Inferior parietal cortex (tissue), 1 donor: Measurements from ENCODE around the gene DUS4L.

Experiments used
- DNase-seq: peaks from one replicate; pipeline ENCODE4 v3.0.0-alpha.2; 2016; ENCODE audit errors: extremely low spot score

Gene DUS4L

GRCh38 chr7:107579885-107580715 lies 16.3 kb downstream of the DUS4L start, which contains the start of gene BCAP29:
Gene BCAP29, plus strand, starts transcription at chr7:107580246. Its CDS starts 527 bp downstream, at chr7:107580773.
- peak; percentile 71 for DNase-seq

GRCh38 chr7:107580716-107581383 lies 17.1 kb downstream of the DUS4L start:
- DNase-seq: no peak

- DNase-seq: no peak
Observed at GRCh38 chr7:107581387-107582013, 17.7 kb downstream of the DUS4L start.

GRCh38 chr7:107582875-107583274 lies 19.1 kb downstream of the DUS4L start:
- DNase-seq: no peak

GRCh38 chr7:107584716-107585115 lies 20.9 kb downstream of the DUS4L start:
- DNase-seq: no peak

- no peak for DNase-seq
Observed at GRCh38 chr7:107588529-107589130, 24.9 kb downstream of the DUS4L start.

GRCh38 chr7:107591421-107591820 lies 27.6 kb downstream of the DUS4L start:
- no peak for DNase-seq

- DNase-seq: no peak
Observed at GRCh38 chr7:107592361-107593024, 28.7 kb downstream of the DUS4L start.

GRCh38 chr7:107593025-107593410 lies 29.2 kb downstream of the DUS4L start:
- DNase-seq: no peak

GRCh38 chr7:107594961-107595737 lies 31.4 kb downstream of the DUS4L start:
- no peak for DNase-seq

- no peak for DNase-seq
Observed at GRCh38 chr7:107596881-107597581, 33.3 kb downstream of the DUS4L start.

- no peak for DNase-seq
Observed at GRCh38 chr7:107597582-107597916, 33.8 kb downstream of the DUS4L start.

- DNase-seq: no peak
Observed at GRCh38 chr7:107597953-107598352, 34.2 kb downstream of the DUS4L start.

GRCh38 chr7:107599262-107599661 lies 35.5 kb downstream of the DUS4L start:
- DNase-seq: no peak

- no peak for DNase-seq
Observed at GRCh38 chr7:107600816-107601215, 37.0 kb downstream of the DUS4L start.

GRCh38 chr7:107605218-107605815 lies 41.5 kb downstream of the DUS4L start:
- DNase-seq: peak; percentile 69

- DNase-seq: no peak
Observed at GRCh38 chr7:107606303-107606702, 42.5 kb downstream of the DUS4L start.

GRCh38 chr7:107609811-107610261 lies 46.1 kb downstream of the DUS4L start:
- no peak for DNase-seq

GRCh38 chr7:107610323-107610722 lies 46.6 kb downstream of the DUS4L start:
- DNase-seq: no peak

GRCh38 chr7:107613439-107613838 lies 49.7 kb downstream of the DUS4L start:
- DNase-seq: no peak
